GM12878 (cell line): ENCODE results near the gene SARM1. TPM values are rescaled to one million over a fixed set of nuclear protein-coding genes. Genes with fewer than 3 reads are reported as not detected.

Experiments
- ATAC-seq: fragments of 200-7000 bp; cut with Tn5 transposase; 3 replicates; pipeline ENCODE4 v1.9.1; 2020; ENCODE audit warnings: mild to moderate bottlenecking, moderate library complexity
- BruUV-seq: library from RNA; stranded (reverse); fragments of 400-500 nt; replicated peaks from 2 replicates; lab custom pipeline; 2021; lab: Mats Ljungman, UMichigan
- CTCF ChIA-PET: fragments of 300-600 bp; sonication (Branson Sonifier 250); formaldehyde crosslinking; extraction: SDS; loops from one replicate; lab custom pipeline; 2021; ENCODE audit warnings: inconsistent platforms; lab: Yijun Ruan, JAX
- POLR2A ChIA-PET: fragments of 350-600 bp; formaldehyde crosslinking; extraction: SDS; loops from one replicate; lab custom pipeline; 2021; ENCODE audit warnings: inconsistent platforms; lab: Charles Lee
- RAD21 ChIA-PET: fragments of 300-600 bp; sonication (Branson Sonifier 250); formaldehyde crosslinking; loops from one replicate; lab custom pipeline; 2023; ENCODE audit warnings: antibody characterized with exemption; ENCODE audit not compliant: unreplicated experiment; lab: Charles Lee
- SMC1A ChIA-PET: fragments of 300-600 bp; sonication (Branson Sonifier 250); formaldehyde crosslinking; loops from one replicate; lab custom pipeline; 2023; ENCODE audit not compliant: unreplicated experiment, uncharacterized antibody; lab: Charles Lee
- DNase-seq: peaks from one replicate; pipeline ENCODE4 v3.0.0-alpha.2; 2011; ENCODE audit warnings: low read depth, low spot score
- FAIRE-seq: peaks from 3 replicates; lab custom pipeline; 2011; peaks lifted over from hg19 to GRCh38; lab: Jason Lieb, UNC
- H2AFZ ChIP-seq: 2 replicates; pipeline ENCODE4 v1.6.0; 2011; ENCODE audit warnings: low read depth, low read length, control low read depth; ENCODE audit not compliant: control insufficient read depth
- H3K27ac ChIP-seq: 2 replicates; pipeline ENCODE4 v1.5.1; 2011; ENCODE audit warnings: control low read depth; ENCODE audit not compliant: control insufficient read depth, insufficient read depth
- H3K27me3 ChIP-seq, 2 experiments: replicated peaks in 1 of 2; 2 replicates each; pipeline versions ENCODE4 v1.6.0 to v1.6.1; 2011; ENCODE audit warnings: low read length in 1 of 2; ENCODE audit not compliant: control insufficient read depth in 2 of 2, insufficient read depth in 2 of 2
- H3K36me3 ChIP-seq, 2 experiments: 2 replicates each; pipeline ENCODE4 v1.5.1; 2011; ENCODE audit warnings: low read length in 1 of 2; ENCODE audit not compliant: control insufficient read depth in 2 of 2, insufficient read depth in 2 of 2
- H3K4me1 ChIP-seq: 2 replicates; pipeline ENCODE4 v1.6.1; 2011; ENCODE audit warnings: mild to moderate bottlenecking, low read length, moderate library complexity, mixed read lengths; ENCODE audit not compliant: control insufficient read depth, insufficient read depth
- H3K4me2 ChIP-seq: 2 replicates; pipeline ENCODE4 v1.6.0; 2011; ENCODE audit warnings: control low read depth; ENCODE audit not compliant: control insufficient read depth, insufficient read depth
- H3K4me3 ChIP-seq: fragments of 200-600 bp; sonication (generic); 2 replicates; pipeline ENCODE4 v1.5.1; 2016
- H3K79me2 ChIP-seq: 2 replicates; pipeline ENCODE4 v1.6.0; 2011; ENCODE audit warnings: low read length; ENCODE audit not compliant: control insufficient read depth, insufficient read depth
- H3K9ac ChIP-seq: 2 replicates; pipeline ENCODE4 v1.8.0; 2011; ENCODE audit warnings: low read length, control low read depth, mixed read lengths; ENCODE audit not compliant: control insufficient read depth, insufficient read depth
- H3K9me3 ChIP-seq: replicated peaks from 3 replicates; pipeline ENCODE4 v1.5.1; 2011; ENCODE audit warnings: mild to moderate bottlenecking, low read length; ENCODE audit not compliant: control insufficient read depth, insufficient read depth
- H4K20me1 ChIP-seq: 2 replicates; pipeline ENCODE4 v1.6.0; 2011; ENCODE audit not compliant: control insufficient read depth, insufficient read depth
- ATF7 ChIP-seq: fragments of 450-650 bp; IDR thresholded peaks from 2 replicates; pipeline ENCODE4 v1.6.1; 2016; ENCODE audit warnings: low read depth, mild to moderate bottlenecking
- BCL3 ChIP-seq: IDR thresholded peaks from 2 replicates; pipeline ENCODE4 v1.6.1; 2011; ENCODE audit warnings: borderline replicate concordance, low read depth, mild to moderate bottlenecking, moderate library complexity, low read length; ENCODE audit not compliant: insufficient read depth, poor library complexity, severe bottlenecking
- CHD2 ChIP-seq: IDR thresholded peaks from 2 replicates; pipeline ENCODE4 v1.6.1; 2011; ENCODE audit warnings: low read depth, low read length, improper control_type of control experiment, borderline replicate concordance
- CREM ChIP-seq: IDR thresholded peaks from 2 replicates; pipeline ENCODE4 v1.6.1; 2014; ENCODE audit warnings: antibody characterized with exemption, low read depth
- DPF2 ChIP-seq: fragments of 450-650 bp; IDR thresholded peaks from 2 replicates; pipeline ENCODE4 v1.6.1; 2017; ENCODE audit warnings: mild to moderate bottlenecking
- PBX3 ChIP-seq: IDR thresholded peaks from 2 replicates; pipeline ENCODE4 v1.6.1; 2011; ENCODE audit warnings: mild to moderate bottlenecking, low read depth, low read length, moderate library complexity; ENCODE audit not compliant: insufficient replicate concordance
- PML ChIP-seq: IDR thresholded peaks from 2 replicates; pipeline ENCODE4 v1.6.1; 2012; ENCODE audit warnings: low read length, inconsistent platforms
- POLR2AphosphoS5 ChIP-seq: IDR thresholded peaks from 2 replicates; pipeline ENCODE4 v1.6.1; 2011; ENCODE audit warnings: mild to moderate bottlenecking, low read length, inconsistent platforms
- RB1 ChIP-seq: fragments of 450-650 bp; formaldehyde crosslinking; IDR thresholded peaks from 2 replicates; pipeline ENCODE4 v1.6.1; 2017; ENCODE audit warnings: mild to moderate bottlenecking, borderline replicate concordance
- WGBS: methylation state at CpG from one replicate; pipeline ENCODE4 v1.1.6; 2016; ENCODE audit warnings: low lambda C conversion rate; ENCODE audit not compliant: insufficient replicate concordance, insufficient coverage; ENCODE audit errors: missing lambda C conversion rate; 5-methylcytosine and 5-hydroxymethylcytosine counted together
- in situ Hi-C: fragments of 300-500 bp; cut with MboI; formaldehyde crosslinking; loops from 9 replicates; pipeline ENCODE4 v1.14.3; 2018; ENCODE audit warnings: mixed read lengths
- intact Hi-C: fragments of 100-400 bp; cut with micrococcal nuclease; formaldehyde crosslinking; loops from one replicate; pipeline ENCODE4 v1.14.2; 2022; ENCODE audit not compliant: unreplicated experiment
- polyA plus RNA-seq, 11 experiments: library from polyadenylated mRNA; depleted of rRNA in 4 of 11; unstranded in 6 of 11; stranded (reverse) in 5 of 11; fragments of >200 nt; fragmentation: Nextera tagmentation in 4 of 11; fragmentation: Illumina TruSeq in 1 of 11; extraction: Ambion mirVana in 4 of 11; extraction: Trizol in 1 of 11; gene quantifications; 1 replicate in 1 of 11; 2 replicates in 10 of 11; pipeline versions ENCODE4 v1.2.1 to v1.2.3, GENCODE V29; 2011 to 2016; ENCODE audit warnings: inconsistent platforms in 2 of 11, missing spikeins in 2 of 11, low read depth in 1 of 11
- total RNA-seq, 4 experiments: library from RNA; depleted of rRNA in 3 of 4; stranded (reverse); fragments of >200 nt in 3 of 4; fragmentation: Illumina TruSeq in 1 of 4; extraction: Trizol in 1 of 4; gene quantifications; 2 replicates each; pipeline versions ENCODE4 v1.2.1 to v1.2.3, GENCODE V29; 2013 to 2021

Gene SARM1
- total and polyA plus RNA-seq, 10 of the 15 experiments (the other 5 are each of a cell fraction or from before 2014, with no cell fraction given): 0.56 to 25.3 (median 11.9) TPM

GRCh38 chr17:28326114-28326513 is 45.4 kb upstream of the SARM1 start:
- 97% methylated on average over 7 of the region's 7 CpGs for WGBS
- Histone ChIP-seq H3K4me3 (no peak overlapping the region), H3K4me2 (no peak overlapping the region), H3K9ac (no peak overlapping the region), H3K27me3 (no peaks in the 10 kb centered on the region), H3K9me3 (no peaks in the 10 kb centered on the region), H4K20me1 (no peaks in the 10 kb centered on the region), H2AFZ (no peak overlapping the region), H3K4me1 (peaks cover 6% of the 10 kb centered on the region; the same call in 1 of the 2 replicates), H3K27ac (no peak overlapping the region), H3K36me3 (peaks cover 11 to 15% of the 10 kb centered on the region in 2 experiments), H3K79me2 (peaks cover 38% of the 10 kb centered on the region)
- ATAC-seq (no peak), DNase-seq (no peak), FAIRE-seq (no peak)
- RAD21 ChIA-PET: interaction anchor here (1.1 kb wide), 1 partner anchor 10 kb away, joined by 7 read pairs; the partner anchor contains the start of genes IFT20 and TNFAIP1
- TF ChIP-seq POLR2AphosphoS5 (no peak), CREM (no peak), ATF7 (no peak), DPF2 (no peak), PML (no peak), RB1 (no peak), BCL3 (no peak), PBX3 (no peak), CHD2 (no peak)
- POLR2A ChIA-PET: interaction anchor here (0.5 to 1.1 kb wide), 3 partner anchors 9 to 350 kb away, joined by 3 read pairs; no protein-coding TSS in a partner anchor
- CTCF ChIA-PET: interaction anchor here (1.9 kb wide), 1 partner anchor 9 kb away, joined by 5 read pairs; the partner anchor contains the start of genes IFT20 and TNFAIP1
- in situ Hi-C loops: no loop called here
- intact Hi-C loops: no loop called here
- SMC1A ChIA-PET: interaction anchor here (1.1 to 1.4 kb wide), 2 partner anchors 9 to 32 kb away, joined by 3 to 6 read pairs; partner anchors contain the start of genes IFT20 and TNFAIP1
- no TSS peak for BruUV-seq
